HCT116 (cell line): ENCODE data around the gene SIX3. TPM values are rescaled to one million over a fixed set of nuclear protein-coding genes. Genes with fewer than 3 reads are reported as not detected.

Source experiments
- ATAC-seq: fragments of 200-7000 bp; cut with Tn5 transposase; 2 replicates; pipeline ENCODE4 v1.9.1; 2020; ENCODE audit warnings: mild to moderate bottlenecking, moderate library complexity
- BruUV-seq: library from RNA; stranded (reverse); fragments of 400-500 nt; replicated peaks from 2 replicates; lab custom pipeline; 2021; lab: Mats Ljungman, UMichigan
- CTCF ChIA-PET: fragments of 300-600 bp; sonication (Branson Sonifier 250); formaldehyde crosslinking; loops from one replicate; lab custom pipeline; 2021; ENCODE audit warnings: antibody characterized with exemption; lab: Charles Lee
- POLR2A ChIA-PET: fragments of 300-600, 350-600 bp; sonication (Branson Sonifier 250); formaldehyde crosslinking; loops from one replicate; lab custom pipeline; 2021; ENCODE audit warnings: antibody characterized with exemption; lab: Charles Lee
- RAD21 ChIA-PET, 2 experiments: fragments of 300-600 bp; sonication (Branson Sonifier 250); formaldehyde crosslinking; loops; one replicate each; lab custom pipeline; 2023; ENCODE audit warnings: low total read pairs in 2 of 2; ENCODE audit not compliant: uncharacterized antibody in 2 of 2, unreplicated experiment in 2 of 2, low non-redundant PET in 1 of 2; lab: Charles Lee
- DNase-seq: peaks from one replicate; pipeline ENCODE4 v3.0.0-alpha.2; 2010; ENCODE audit warnings: low read depth, low spot score
- H2AFZ ChIP-seq: fragments of 200-600 bp; shearing (Covaris generic), sonication (generic); 2 replicates; pipeline ENCODE4 v1.6.1; 2017; ENCODE audit warnings: low read depth, mixed run types, mixed read lengths, antibody characterized with exemption, low read length; ENCODE audit not compliant: poor library complexity, severe bottlenecking
- H3K27ac ChIP-seq: 2 replicates; pipeline ENCODE4 v1.5.1; 2012; ENCODE audit warnings: low read depth, low read length
- H3K27me3 ChIP-seq: fragments of 200-600 bp; sonication (generic); 2 replicates; pipeline ENCODE4 v1.6.1; 2016; ENCODE audit warnings: mixed run types, low read length, mixed read lengths; ENCODE audit not compliant: insufficient read depth
- H3K36me3 ChIP-seq, 2 experiments: fragments of 200-500 bp in 1 of 2; fragments of 200-600 bp in 1 of 2; sonication (Bioruptor generic) in 1 of 2; sonication (generic) in 1 of 2; 2 replicates each; pipeline versions ENCODE4 v1.5.1 to v1.6.1; 2014 to 2016; ENCODE audit warnings: low read length in 2 of 2, inconsistent platforms in 1 of 2, mixed read lengths in 1 of 2, mixed run types in 1 of 2; ENCODE audit not compliant: insufficient read depth in 2 of 2, control insufficient read depth in 1 of 2
- H3K4me1 ChIP-seq, 2 experiments: fragments of 200-600 bp in 1 of 2; sonication (generic) in 1 of 2; 2 replicates each; pipeline versions ENCODE4 v1.5.1 to v1.6.1; 2012 to 2017; ENCODE audit warnings: low read length in 2 of 2, inconsistent platforms in 1 of 2, mild to moderate bottlenecking in 1 of 2, mixed read lengths in 1 of 2, mixed run types in 1 of 2, moderate library complexity in 1 of 2; ENCODE audit not compliant: insufficient read depth in 2 of 2, control insufficient read depth in 1 of 2
- H3K4me2 ChIP-seq: fragments of 200-600 bp; sonication (generic); 2 replicates; pipeline ENCODE4 v1.6.1; 2017; ENCODE audit warnings: mixed run types, low read length, mixed read lengths
- H3K4me3 ChIP-seq, 2 experiments: fragments of 200-600 bp in 1 of 2; sonication (generic) in 1 of 2; replicated peaks in 1 of 2; 2 replicates each; pipeline ENCODE4 v1.5.1; 2011 to 2016; ENCODE audit warnings: low read length in 2 of 2, control low read depth in 1 of 2, low read depth in 1 of 2, mild to moderate bottlenecking in 1 of 2, mixed read lengths in 1 of 2, mixed run types in 1 of 2
- H3K79me2 ChIP-seq: fragments of 200-600 bp; sonication (generic); 2 replicates; pipeline ENCODE4 v1.6.1; 2017; ENCODE audit warnings: mild to moderate bottlenecking, mixed run types, low read length, moderate library complexity, mixed read lengths; ENCODE audit not compliant: insufficient read depth
- H3K9ac ChIP-seq: fragments of 200-600 bp; sonication (generic); 2 replicates; pipeline ENCODE4 v1.6.1; 2016; ENCODE audit warnings: low read length, mixed read lengths
- H3K9me2 ChIP-seq: fragments of 200-600 bp; sonication (generic), shearing (Covaris generic); 2 replicates; pipeline ENCODE4 v1.6.1; 2017; ENCODE audit warnings: mixed run types, mild to moderate bottlenecking, moderate library complexity; ENCODE audit not compliant: insufficient read depth
- H3K9me3 ChIP-seq, 2 experiments: fragments of 200-500 bp in 1 of 2; fragments of 200-600 bp in 1 of 2; sonication (Bioruptor generic) in 1 of 2; sonication (generic) in 1 of 2; 2 replicates each; pipeline ENCODE4 v1.6.1; 2014 to 2017; ENCODE audit warnings: low read length in 2 of 2, mixed read lengths in 2 of 2, inconsistent platforms in 1 of 2, low read depth in 1 of 2, mild to moderate bottlenecking in 1 of 2, mixed run types in 1 of 2, moderate library complexity in 1 of 2; ENCODE audit not compliant: control insufficient read depth in 1 of 2, insufficient read depth in 1 of 2
- H4K20me1 ChIP-seq: fragments of 200-600 bp; sonication (generic), shearing (Covaris generic); 2 replicates; pipeline ENCODE4 v1.6.1; 2017; ENCODE audit warnings: mixed run types, mild to moderate bottlenecking, moderate library complexity; ENCODE audit not compliant: insufficient read depth
- ELF1 ChIP-seq: IDR thresholded peaks from 2 replicates; pipeline ENCODE4 v1.6.1; 2012; ENCODE audit warnings: low read depth, borderline replicate concordance
- MAX ChIP-seq: IDR thresholded peaks from 2 replicates; pipeline ENCODE4 v1.6.1; 2012
- ZBTB33 ChIP-seq: IDR thresholded peaks from 2 replicates; pipeline ENCODE4 v1.6.1; 2011; ENCODE audit warnings: mild to moderate bottlenecking, low read length, moderate library complexity; ENCODE audit not compliant: insufficient replicate concordance; ENCODE audit errors: extremely low read depth
- intact Hi-C: fragments of 100-400 bp; cut with micrococcal nuclease; formaldehyde crosslinking; loops from 2 replicates; pipeline ENCODE4 v1.10.0; 2022
- total RNA-seq: library from RNA; stranded (reverse); gene quantifications from one replicate; pipeline ENCODE4 v1.2.1, GENCODE V29; 2021; ENCODE audit not compliant: unreplicated experiment

The SIX3 gene
- total RNA-seq, 1 experiment from 2014 or later = 1.2 TPM

DNA sequence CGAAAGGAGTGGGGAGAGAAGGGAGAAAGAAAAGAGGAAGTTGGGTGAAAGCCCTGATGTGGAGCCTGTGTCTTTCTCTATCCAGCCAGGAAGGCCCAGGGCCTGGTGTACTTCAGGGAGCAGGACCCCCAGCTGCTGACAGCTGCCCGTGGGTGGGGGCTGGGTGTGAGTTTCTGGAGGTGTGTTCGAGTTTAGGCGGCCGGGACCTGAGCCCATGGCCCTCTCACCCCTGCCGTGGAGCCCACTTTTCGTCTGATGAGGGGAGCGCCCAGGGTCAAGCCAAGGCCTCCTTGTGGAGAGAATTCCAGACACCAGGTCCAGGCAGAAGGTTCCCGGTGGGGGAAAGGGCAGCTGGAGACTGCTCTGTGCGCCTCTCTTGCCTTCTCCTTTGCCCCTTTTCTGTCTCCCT, 2.2 kb downstream of the SIX3 start:
- no peak overlapping the region for H3K4me3 ChIP-seq
- POLR2A ChIA-PET = no interaction called here

More for the DNA sequence above, 2.2 kb downstream of the SIX3 start:
- BruUV-seq = no TSS peak
- DNase-seq (no peak), ATAC-seq (no peak)
- no peaks in the 10 kb centered on the region for H3K36me3 ChIP-seq
- TF ChIP-seq MAX = no peak
- TF ChIP-seq ELF1 = no peak
- TF ChIP-seq ZBTB33 = no peak
- H3K4me2 ChIP-seq = no peak overlapping the region
- no peaks in the 10 kb centered on the region for H3K9me2 ChIP-seq
- RAD21 ChIA-PET = no interaction called here
- H3K9ac ChIP-seq = no peak overlapping the region
- no peaks in the 10 kb centered on the region for H3K79me2 ChIP-seq
- H3K9me3 ChIP-seq = no peaks in the 10 kb centered on the region
- H4K20me1 ChIP-seq = no peaks in the 10 kb centered on the region
- no peak overlapping the region for H3K27ac ChIP-seq
- no peaks in the 10 kb centered on the region for H3K27me3 ChIP-seq
- peaks cover 12 to 26% of the 10 kb centered on the region in 2 experiments; a peak in 3 of 4 replicates for H3K4me1 ChIP-seq
- intact Hi-C loops = no loop called here
- CTCF ChIA-PET = interaction anchor here (1.1 kb wide), 1 partner anchor 12 kb away, joined by 5 read pairs; no protein-coding TSS in a partner anchor
- no peak overlapping the region for H2AFZ ChIP-seq
